Measurements from ENCODE around the gene ARHGAP29.
A peak's percentile ranks its signal among the peaks of the same experiment; 100 is the strongest.

Gene ARHGAP29

GRCh38 chr1:94182191-94182590, 55.2 kb downstream of the ARHGAP29 start:
- H2BK120ac ChIP-seq (ENCODE audit: low read depth, low read length) = no peak overlapping the region
- peaks cover 4% of the 10 kb centered on the region for H3K4me1 ChIP-seq (ENCODE audit: control insufficient read depth, insufficient read depth, low read depth, low read length)
- H4K91ac ChIP-seq (ENCODE audit: low read length) = no peak overlapping the region
- H3K36me3 ChIP-seq (ENCODE audit: control insufficient read depth in 1 of 2, insufficient read depth in 2 of 2, low read depth in 1 of 2, low read length in 2 of 2) = peaks cover 17 to 97% of the 10 kb centered on the region in 2 experiments
- peaks cover 4% of the 10 kb centered on the region for H3K79me1 ChIP-seq (replicated peaks; ENCODE audit: low read length, poor library complexity, severe bottlenecking)
- no peak overlapping the region for H2BK15ac ChIP-seq (ENCODE audit: low read depth, poor library complexity, severe bottlenecking)
- no peak overlapping the region for H2BK5ac ChIP-seq (ENCODE audit: low read depth, low read length, poor library complexity, severe bottlenecking)
- H4K8ac ChIP-seq (ENCODE audit: low read length) = no peak overlapping the region
- no peaks in the 10 kb centered on the region for H3K27me3 ChIP-seq (ENCODE audit: control insufficient read depth in 1 of 2, insufficient read depth in 1 of 2, low read length in 2 of 2)
- H3K27ac ChIP-seq (ENCODE audit: low read length, poor library complexity, severe bottlenecking) = no peak overlapping the region
- H3K14ac ChIP-seq (ENCODE audit: low read length in 2 of 2) = no peak overlapping the region
- no peak overlapping the region for H3K4me2 ChIP-seq (ENCODE audit: low read length, poor library complexity, severe bottlenecking)
- no peak overlapping the region for H3K4ac ChIP-seq (ENCODE audit: low read depth in 1 of 2, low read length in 2 of 2)
- H2BK12ac ChIP-seq (ENCODE audit: low read length in 2 of 2) = no peak overlapping the region
- no peak overlapping the region for H2AK5ac ChIP-seq (ENCODE audit: low read length, severe bottlenecking)
- no peak overlapping the region for H3K9ac ChIP-seq (ENCODE audit: low read length)
- H2AFZ ChIP-seq (ENCODE audit: low read depth, low read length) = no peak overlapping the region
- no peak overlapping the region for H3K23ac ChIP-seq (ENCODE audit: low read length in 2 of 2)
- no peak for DNase-seq
- H3K9me3 ChIP-seq (ENCODE audit: control insufficient read depth, low read length) = no peaks in the 10 kb centered on the region
- WGBS = no CpG with 5 or more reads among the region's 1 CpG
- no peak overlapping the region for H3K18ac ChIP-seq (ENCODE audit: low read depth in 1 of 2, low read length in 2 of 2)
- H3K4me3 ChIP-seq (ENCODE audit: insufficient read depth in 1 of 2, low read depth in 1 of 2, low read length in 2 of 2) = no peak overlapping the region

- H3K4me2 ChIP-seq (ENCODE audit: low read length, poor library complexity, severe bottlenecking) = no peak overlapping the region
- no peak overlapping the region for H3K18ac ChIP-seq (ENCODE audit: low read depth in 1 of 2, low read length in 2 of 2)
- H4K8ac ChIP-seq (ENCODE audit: low read length) = no peak overlapping the region
- H4K91ac ChIP-seq (ENCODE audit: low read length) = no peak overlapping the region
- no peak overlapping the region for H2BK120ac ChIP-seq (ENCODE audit: low read depth, low read length)
- H3K4me3 ChIP-seq (ENCODE audit: insufficient read depth in 1 of 2, low read depth in 1 of 2, low read length in 2 of 2) = no peak overlapping the region
- no peak overlapping the region for H3K23ac ChIP-seq (ENCODE audit: low read length in 2 of 2)
- H2AK5ac ChIP-seq (ENCODE audit: low read length, severe bottlenecking) = peak overlapping the region; percentile 65
- H2AFZ ChIP-seq (ENCODE audit: low read depth, low read length) = no peak overlapping the region
- no peak overlapping the region for H2BK12ac ChIP-seq (ENCODE audit: low read length in 2 of 2)
- H2BK5ac ChIP-seq (ENCODE audit: low read depth, low read length, poor library complexity, severe bottlenecking) = no peak overlapping the region
- H2BK15ac ChIP-seq (ENCODE audit: low read depth, poor library complexity, severe bottlenecking) = no peak overlapping the region
- no peak overlapping the region for H3K4ac ChIP-seq (ENCODE audit: low read depth in 1 of 2, low read length in 2 of 2)
- peaks cover 4% of the 10 kb centered on the region for H3K79me1 ChIP-seq (replicated peaks; ENCODE audit: low read length, poor library complexity, severe bottlenecking)
- H3K9ac ChIP-seq (ENCODE audit: low read length) = no peak overlapping the region
- no peaks in the 10 kb centered on the region for H3K9me3 ChIP-seq (ENCODE audit: control insufficient read depth, low read length)
- H3K4me1 ChIP-seq (ENCODE audit: control insufficient read depth, insufficient read depth, low read depth, low read length) = peaks cover 4% of the 10 kb centered on the region
- H3K14ac ChIP-seq (ENCODE audit: low read length in 2 of 2) = no peak overlapping the region
- H3K27ac ChIP-seq (ENCODE audit: low read length, poor library complexity, severe bottlenecking) = peak overlapping the region; percentile 66
- H3K36me3 ChIP-seq (ENCODE audit: control insufficient read depth in 1 of 2, insufficient read depth in 2 of 2, low read depth in 1 of 2, low read length in 2 of 2) = peaks cover 26 to 96% of the 10 kb centered on the region in 2 experiments
- WGBS = no CpG with 5 or more reads among the region's 1 CpG
- no peaks in the 10 kb centered on the region for H3K27me3 ChIP-seq (ENCODE audit: control insufficient read depth in 1 of 2, insufficient read depth in 1 of 2, low read length in 2 of 2)
- no peak for DNase-seq
Observed at GRCh38 chr1:94180650-94181049, 56.7 kb downstream of the ARHGAP29 start.

GRCh38 chr1:94178901-94179300, 58.5 kb downstream of the ARHGAP29 start:
- Histone ChIP-seq H3K36me3 (ENCODE audit: control insufficient read depth in 1 of 2, insufficient read depth in 2 of 2, low read depth in 1 of 2, low read length in 2 of 2) (peaks cover 30 to 95% of the 10 kb centered on the region in 2 experiments), H4K8ac (ENCODE audit: low read length) (no peak overlapping the region), H2BK15ac (ENCODE audit: low read depth, poor library complexity, severe bottlenecking) (no peak overlapping the region), H2AK5ac (ENCODE audit: low read length, severe bottlenecking) (no peak overlapping the region), H2BK12ac (ENCODE audit: low read length in 2 of 2) (no peak overlapping the region), H2BK5ac (ENCODE audit: low read depth, low read length, poor library complexity, severe bottlenecking) (no peak overlapping the region), H3K27me3 (ENCODE audit: control insufficient read depth in 1 of 2, insufficient read depth in 1 of 2, low read length in 2 of 2) (no peaks in the 10 kb centered on the region), H3K14ac (ENCODE audit: low read length in 2 of 2) (no peak overlapping the region), H2BK120ac (ENCODE audit: low read depth, low read length) (no peak overlapping the region), H3K4ac (ENCODE audit: low read depth in 1 of 2, low read length in 2 of 2) (no peak overlapping the region), H3K9ac (ENCODE audit: low read length) (no peak overlapping the region), H2AFZ (ENCODE audit: low read depth, low read length) (no peak overlapping the region), H3K4me2 (ENCODE audit: low read length, poor library complexity, severe bottlenecking) (no peak overlapping the region), H3K18ac (ENCODE audit: low read depth in 1 of 2, low read length in 2 of 2) (no peak overlapping the region), H3K4me3 (ENCODE audit: insufficient read depth in 1 of 2, low read depth in 1 of 2, low read length in 2 of 2) (no peak overlapping the region), H3K9me3 (ENCODE audit: control insufficient read depth, low read length) (no peaks in the 10 kb centered on the region), H3K79me1 (replicated peaks; ENCODE audit: low read length, poor library complexity, severe bottlenecking) (peaks cover 4% of the 10 kb centered on the region), H3K23ac (ENCODE audit: low read length in 2 of 2) (no peak overlapping the region), H4K91ac (ENCODE audit: low read length) (no peak overlapping the region), H3K4me1 (ENCODE audit: control insufficient read depth, insufficient read depth, low read depth, low read length) (peaks cover 6% of the 10 kb centered on the region), H3K27ac (ENCODE audit: low read length, poor library complexity, severe bottlenecking) (peak overlapping the region; percentile 15)
- no peak for DNase-seq

GRCh38 chr1:94169126-94169525, 68.3 kb downstream of the ARHGAP29 start:
- no peak for DNase-seq
- H2AFZ ChIP-seq (ENCODE audit: low read depth, low read length) = no peak overlapping the region
- no peak overlapping the region for H3K4me3 ChIP-seq (ENCODE audit: insufficient read depth in 1 of 2, low read depth in 1 of 2, low read length in 2 of 2)
- H3K4me2 ChIP-seq (ENCODE audit: low read length, poor library complexity, severe bottlenecking) = no peak overlapping the region
- H4K8ac ChIP-seq (ENCODE audit: low read length) = no peak overlapping the region
- H3K4me1 ChIP-seq (ENCODE audit: control insufficient read depth, insufficient read depth, low read depth, low read length) = peaks cover 6% of the 10 kb centered on the region
- H3K27me3 ChIP-seq (ENCODE audit: control insufficient read depth in 1 of 2, insufficient read depth in 1 of 2, low read length in 2 of 2) = no peaks in the 10 kb centered on the region
- H3K79me1 ChIP-seq (replicated peaks; ENCODE audit: low read length, poor library complexity, severe bottlenecking) = no peaks in the 10 kb centered on the region
- no peak overlapping the region for H2BK12ac ChIP-seq (ENCODE audit: low read length in 2 of 2)
- no peak overlapping the region for H3K23ac ChIP-seq (ENCODE audit: low read length in 2 of 2)
- H3K4ac ChIP-seq (ENCODE audit: low read depth in 1 of 2, low read length in 2 of 2) = no peak overlapping the region
- no peak overlapping the region for H2BK120ac ChIP-seq (ENCODE audit: low read depth, low read length)
- H2AK5ac ChIP-seq (ENCODE audit: low read length, severe bottlenecking) = no peak overlapping the region
- H3K27ac ChIP-seq (ENCODE audit: low read length, poor library complexity, severe bottlenecking) = no peak overlapping the region
- H3K9ac ChIP-seq (ENCODE audit: low read length) = no peak overlapping the region
- no peak overlapping the region for H2BK15ac ChIP-seq (ENCODE audit: low read depth, poor library complexity, severe bottlenecking)
- peaks cover 14 to 53% of the 10 kb centered on the region in 2 experiments for H3K36me3 ChIP-seq (ENCODE audit: control insufficient read depth in 1 of 2, insufficient read depth in 2 of 2, low read depth in 1 of 2, low read length in 2 of 2)
- WGBS = 98% methylated on average over 2 of the region's 3 CpGs
- H2BK5ac ChIP-seq (ENCODE audit: low read depth, low read length, poor library complexity, severe bottlenecking) = no peak overlapping the region
- no peak overlapping the region for H3K18ac ChIP-seq (ENCODE audit: low read depth in 1 of 2, low read length in 2 of 2)
- no peak overlapping the region for H3K14ac ChIP-seq (ENCODE audit: low read length in 2 of 2)
- H4K91ac ChIP-seq (ENCODE audit: low read length) = no peak overlapping the region
- no peaks in the 10 kb centered on the region for H3K9me3 ChIP-seq (ENCODE audit: control insufficient read depth, low read length)
